CD4-positive, alpha-beta T cell treated with Interleukin-1 beta for 1 hour (primary cell): ENCODE results near the gene HDAC7.
"Not testable (repeated sequence)": the region's sequence is repeated elsewhere in the genome, so short reads cannot be mapped to it uniquely, and the experiment has no call there.

ENCODE experiments used
- DNase-seq, 2 donors: peaks; one replicate each; pipeline ENCODE4 v3.0.0-alpha.2; 2020 to 2022

HDAC7 gene

GRCh38 chr12:47848853-47849252, 29.1 kb upstream of the HDAC7 start:
- no peak for DNase-seq

GRCh38 chr12:47846294-47846996, 26.7 kb upstream of the HDAC7 start:
- DNase-seq = no peak

GRCh38 chr12:47845081-47845480, 25.4 kb upstream of the HDAC7 start:
- no peak for DNase-seq

GRCh38 chr12:47844264-47845019, 24.7 kb upstream of the HDAC7 start:
- no peak for DNase-seq

- DNase-seq = no peak
Observed at GRCh38 chr12:47843226-47843980, 23.7 kb upstream of the HDAC7 start.

GRCh38 chr12:47842543-47842942, 22.8 kb upstream of the HDAC7 start:
- not testable (repeated sequence) for DNase-seq

- no peak for DNase-seq
Observed at GRCh38 chr12:47841910-47842309, 22.2 kb upstream of the HDAC7 start.

GRCh38 chr12:47841501-47841900, 21.8 kb upstream of the HDAC7 start:
- no peak for DNase-seq

GRCh38 chr12:47840571-47840970, 20.9 kb upstream of the HDAC7 start:
- no peak for DNase-seq

- DNase-seq = no peak
Observed at GRCh38 chr12:47839214-47839876, 19.6 kb upstream of the HDAC7 start.

- DNase-seq = peak; percentile 38 to 49
Observed at GRCh38 chr12:47838286-47838931, 18.7 kb upstream of the HDAC7 start.

GRCh38 chr12:47837190-47838171, 17.8 kb upstream of the HDAC7 start:
- DNase-seq = peak; percentile 66 to 72

- DNase-seq = no peak
Observed at GRCh38 chr12:47835831-47836155, 16.1 kb upstream of the HDAC7 start.

- DNase-seq = no peak
Observed at GRCh38 chr12:47835006-47835830, 15.5 kb upstream of the HDAC7 start.

- no peak for DNase-seq
Observed at GRCh38 chr12:47834199-47834903, 14.6 kb upstream of the HDAC7 start.

- no peak for DNase-seq
Observed at GRCh38 chr12:47833591-47834012, 13.9 kb upstream of the HDAC7 start.

- peak in 1 of 2 donors; percentile 30 for DNase-seq
Observed at GRCh38 chr12:47832263-47832933, 12.7 kb upstream of the HDAC7 start.

- no peak for DNase-seq
Observed at GRCh38 chr12:47829584-47829983, 9.9 kb upstream of the HDAC7 start.

GRCh38 chr12:47828976-47829482, 9.3 kb upstream of the HDAC7 start:
- DNase-seq = no peak
